SJCRH30 (cell line): ENCODE measurements around the gene CD274. TPM values are rescaled to one million over a fixed set of nuclear protein-coding genes. Genes with fewer than 3 reads are reported as not detected.
"Not testable (repeated sequence)": the region's sequence is repeated elsewhere in the genome, so short reads cannot be mapped to it uniquely, and the experiment has no call there.

Experiments used
- DNase-seq, 2 experiments: peaks; one replicate each; pipeline ENCODE4 v3.0.0-alpha.2; 2015 to 2020
- H3K27ac ChIP-seq: fragments of 250-450 bp; sonication (Bioruptor Pico); 2 replicates; pipeline ENCODE4 v1.5.1; 2020; ENCODE audit warnings: mild to moderate bottlenecking, moderate library complexity
- H3K27me3 ChIP-seq: fragments of 250-450 bp; sonication (Bioruptor Pico); 2 replicates; pipeline ENCODE4 v1.5.1; 2020; ENCODE audit warnings: mild to moderate bottlenecking, moderate library complexity
- H3K36me3 ChIP-seq: fragments of 250-450 bp; sonication (Bioruptor Pico); 2 replicates; pipeline ENCODE4 v1.5.1; 2020; ENCODE audit warnings: mild to moderate bottlenecking, moderate library complexity
- H3K4me1 ChIP-seq: fragments of 250-450 bp; sonication (Bioruptor Pico); 2 replicates; pipeline ENCODE4 v1.5.1; 2020; ENCODE audit warnings: mild to moderate bottlenecking, moderate library complexity
- H3K4me3 ChIP-seq: fragments of 250-450 bp; sonication (Bioruptor Pico); 2 replicates; pipeline ENCODE4 v1.5.1; 2020; ENCODE audit warnings: mild to moderate bottlenecking, moderate library complexity
- H3K9me3 ChIP-seq: fragments of 250-450 bp; sonication (Bioruptor Pico); replicated peaks from 2 replicates; pipeline ENCODE4 v1.5.1; 2020; ENCODE audit warnings: mild to moderate bottlenecking, moderate library complexity
- total RNA-seq: library from RNA; depleted of rRNA; stranded (reverse); fragments of >200 nt; shearing (Covaris generic); gene quantifications from 2 replicates; pipeline ENCODE4 v1.2.3, GENCODE V29; 2014

CD274 gene
- total RNA-seq, 1 experiment from 2014 or later: 0.49 TPM

DNA sequence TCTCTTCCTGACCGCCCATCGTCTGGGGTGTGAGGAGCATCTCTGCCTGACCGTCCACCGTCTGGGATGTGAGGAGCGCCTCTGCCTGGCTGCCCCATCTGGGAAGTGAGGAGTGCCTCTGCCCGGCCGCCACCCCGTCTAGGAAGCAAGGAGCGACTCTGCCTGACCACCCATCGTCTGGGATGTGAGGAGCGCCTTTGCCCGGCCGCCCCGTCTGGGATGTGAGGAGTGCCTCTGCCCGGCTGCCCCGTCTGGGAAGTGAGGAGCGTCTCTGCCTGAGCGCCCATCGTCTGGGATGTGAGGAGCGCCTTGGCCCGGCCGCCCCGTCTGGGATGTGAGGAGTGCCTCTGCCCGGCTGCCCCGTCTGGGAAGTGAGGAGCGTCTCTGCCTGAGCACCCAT, 17.0 kb upstream of the CD274 start:
- not testable (repeated sequence) for H3K36me3 ChIP-seq, DNase-seq, H3K27me3 ChIP-seq, H3K27ac ChIP-seq, H3K9me3 ChIP-seq, H3K4me3 ChIP-seq, H3K4me1 ChIP-seq

DNA sequence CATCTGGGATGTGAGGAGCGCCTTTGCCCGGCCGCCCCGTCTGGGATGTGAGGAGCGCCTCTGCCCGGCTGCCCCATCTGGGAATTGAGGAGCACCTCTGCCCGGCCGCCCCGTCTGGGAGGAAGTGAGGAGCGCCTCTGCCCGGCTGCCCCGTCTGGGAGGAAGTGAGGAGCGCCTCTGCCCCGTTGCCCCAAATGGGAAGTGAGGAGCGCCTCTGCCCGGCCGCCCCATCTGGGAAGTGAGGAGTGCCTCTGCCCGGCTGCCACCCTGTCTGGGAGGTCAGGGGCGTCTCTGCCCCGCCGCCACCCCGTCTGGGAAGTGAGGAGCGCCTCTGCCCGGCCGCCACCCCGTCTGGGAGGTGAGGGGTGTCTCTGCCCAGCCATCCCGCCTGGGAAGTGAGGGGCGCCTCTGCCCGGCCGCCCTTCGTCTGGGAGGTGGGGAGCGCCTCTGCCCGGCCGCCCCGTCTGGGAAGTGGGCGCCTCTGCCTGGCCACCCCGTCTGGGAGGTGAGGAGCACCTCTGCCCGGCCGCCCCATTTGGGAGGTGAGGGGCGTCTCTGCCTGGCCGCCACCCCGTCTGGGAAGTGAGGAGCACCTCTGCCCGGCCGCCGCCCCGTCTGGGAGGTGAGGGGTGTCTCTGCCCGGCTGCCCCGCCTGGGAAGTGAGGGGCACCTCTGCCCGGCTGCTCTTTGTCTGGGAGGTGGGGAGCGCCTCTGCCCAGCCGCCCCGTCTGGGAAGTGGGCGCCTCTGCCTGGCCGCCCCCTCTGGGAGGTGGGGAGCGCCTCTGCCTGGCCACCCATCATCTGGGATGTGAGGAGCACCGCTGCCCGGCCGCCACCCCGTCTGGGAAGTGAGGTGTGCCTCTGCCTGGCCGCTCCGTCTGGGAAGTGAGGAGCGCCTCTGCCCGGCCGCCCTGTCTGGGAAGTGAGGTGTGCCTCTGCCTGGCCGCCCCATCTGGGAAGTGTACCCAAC, 16.2 kb upstream of the CD274 start:
- not testable (repeated sequence) for H3K27ac ChIP-seq, H3K27me3 ChIP-seq, H3K4me1 ChIP-seq, DNase-seq, H3K36me3 ChIP-seq, H3K4me3 ChIP-seq, H3K9me3 ChIP-seq

DNA sequence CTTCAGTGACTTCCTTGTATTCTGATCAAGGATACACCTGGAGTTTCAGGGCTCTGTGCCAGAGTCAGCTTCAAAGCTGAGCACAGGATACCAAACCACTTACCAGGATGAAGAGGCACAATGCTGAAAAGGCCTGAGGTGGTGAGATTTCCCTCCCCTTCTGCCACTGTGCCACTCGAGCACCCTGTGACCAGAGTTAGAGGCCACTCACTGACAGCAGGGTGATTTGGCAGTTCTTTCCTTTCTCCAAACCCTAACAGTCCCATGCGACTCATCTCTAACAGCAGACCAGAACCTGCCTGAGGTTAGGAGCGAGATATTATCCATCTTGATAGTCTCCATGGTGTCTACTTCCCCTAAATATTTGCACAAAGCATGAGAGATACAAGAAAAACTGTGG, 14.4 kb upstream of the CD274 start:
- Histone ChIP-seq H3K36me3 (no peaks in the 10 kb centered on the region), H3K27ac (no peak overlapping the region), H3K9me3 (no peaks in the 10 kb centered on the region), H3K4me1 (0 out of 2 replicates have a peak, but pooled peaks cover 3% of the 10 kb centered on the region), H3K4me3 (no peak overlapping the region), H3K27me3 (no peaks in the 10 kb centered on the region)
- no peak for DNase-seq

DNA sequence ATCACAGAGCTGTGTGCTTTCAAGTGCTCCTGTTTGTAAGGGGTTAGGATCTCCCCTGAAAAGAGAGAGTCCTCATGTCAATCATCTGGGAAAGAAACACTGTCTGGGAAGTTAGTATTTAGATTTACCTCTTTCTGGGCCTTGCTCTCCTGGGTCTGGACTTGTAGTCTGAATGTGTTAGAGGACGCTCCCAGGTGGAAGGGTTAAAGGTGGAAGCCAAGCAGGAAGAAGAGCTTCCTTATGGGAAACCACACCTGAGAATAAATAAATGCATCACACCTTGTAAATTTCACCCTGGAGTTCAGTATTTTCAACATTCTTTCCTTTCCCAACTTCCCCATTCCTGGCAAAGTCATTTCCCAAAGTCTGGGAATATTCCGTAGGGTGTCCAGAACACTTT, 13.9 kb upstream of the CD274 start:
- no peak for DNase-seq
- 0 out of 2 replicates have a peak, but pooled peaks cover 3% of the 10 kb centered on the region for H3K4me1 ChIP-seq
- no peaks in the 10 kb centered on the region for H3K9me3 ChIP-seq
- H3K4me3 ChIP-seq: peak overlapping the region; percentile 61; the same call in 1 of the 2 replicates
- no peak overlapping the region for H3K27ac ChIP-seq
- no peaks in the 10 kb centered on the region for H3K27me3 ChIP-seq
- no peaks in the 10 kb centered on the region for H3K36me3 ChIP-seq

DNA sequence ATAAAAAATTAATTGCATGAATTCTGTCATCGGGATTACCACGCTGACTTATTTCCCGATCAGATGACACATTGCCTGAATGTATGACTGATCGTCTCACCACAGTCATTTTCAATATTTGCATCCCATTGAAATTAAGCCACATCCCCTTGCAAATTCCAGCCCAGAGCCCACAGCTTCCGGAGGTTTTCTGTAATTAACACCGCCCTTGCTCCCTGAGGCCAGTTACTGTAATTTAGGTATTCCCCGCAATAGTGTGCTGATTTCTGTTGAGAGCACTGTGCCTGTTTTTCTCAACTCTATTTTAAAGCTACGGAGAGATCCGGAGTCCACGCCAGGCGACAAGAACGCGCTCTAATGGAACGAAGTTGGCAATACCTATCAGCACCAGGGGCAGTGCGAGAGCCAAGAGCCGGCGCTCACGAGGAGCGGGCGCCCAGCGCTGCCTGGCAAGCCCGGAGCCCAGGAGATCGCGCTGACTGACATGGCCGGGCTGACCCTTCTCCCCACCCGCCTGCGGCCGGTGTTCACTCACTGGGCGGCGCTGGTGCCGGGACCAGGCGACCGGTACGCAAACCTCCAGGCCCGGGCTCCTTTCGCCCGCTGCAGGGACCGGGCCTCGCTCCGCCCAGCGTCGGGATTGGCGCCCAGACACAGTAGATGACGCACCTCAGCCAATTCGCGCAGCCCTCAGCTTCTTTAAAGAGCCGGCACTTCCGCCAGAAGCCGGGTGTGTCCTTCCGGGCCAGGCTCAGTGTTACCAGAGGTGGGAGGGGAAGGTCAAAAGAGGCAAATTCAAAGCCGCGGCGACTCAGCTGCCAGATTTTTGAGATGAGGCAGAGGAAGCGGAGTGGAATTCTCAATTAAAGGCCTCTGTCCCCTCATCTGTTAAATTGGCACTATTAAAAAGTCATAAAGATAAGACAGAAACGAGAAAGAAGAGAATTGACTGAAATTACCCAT, 12.8 kb upstream of the CD274 start, which contains the start of gene PLGRKT:
Gene PLGRKT (minus strand): TSS at position 672 of the 963 bp plus-strand sequence. CDS start 5,948 bp downstream, outside the sequence.
- H3K4me3 ChIP-seq: peak within 1 kb of the TSS; percentile 61
- no peaks in the 10 kb centered on the region for H3K9me3 ChIP-seq
- DNase-seq: peak; percentile 88 to 91
- 0 out of 2 replicates have a peak, but pooled peaks cover 3% of the 10 kb centered on the region for H3K4me1 ChIP-seq
- peak within 1 kb of the TSS; percentile 70 for H3K27ac ChIP-seq
- H3K27me3 ChIP-seq: no peaks in the 10 kb centered on the region
- H3K36me3 ChIP-seq: no peaks in the 10 kb centered on the region

DNA sequence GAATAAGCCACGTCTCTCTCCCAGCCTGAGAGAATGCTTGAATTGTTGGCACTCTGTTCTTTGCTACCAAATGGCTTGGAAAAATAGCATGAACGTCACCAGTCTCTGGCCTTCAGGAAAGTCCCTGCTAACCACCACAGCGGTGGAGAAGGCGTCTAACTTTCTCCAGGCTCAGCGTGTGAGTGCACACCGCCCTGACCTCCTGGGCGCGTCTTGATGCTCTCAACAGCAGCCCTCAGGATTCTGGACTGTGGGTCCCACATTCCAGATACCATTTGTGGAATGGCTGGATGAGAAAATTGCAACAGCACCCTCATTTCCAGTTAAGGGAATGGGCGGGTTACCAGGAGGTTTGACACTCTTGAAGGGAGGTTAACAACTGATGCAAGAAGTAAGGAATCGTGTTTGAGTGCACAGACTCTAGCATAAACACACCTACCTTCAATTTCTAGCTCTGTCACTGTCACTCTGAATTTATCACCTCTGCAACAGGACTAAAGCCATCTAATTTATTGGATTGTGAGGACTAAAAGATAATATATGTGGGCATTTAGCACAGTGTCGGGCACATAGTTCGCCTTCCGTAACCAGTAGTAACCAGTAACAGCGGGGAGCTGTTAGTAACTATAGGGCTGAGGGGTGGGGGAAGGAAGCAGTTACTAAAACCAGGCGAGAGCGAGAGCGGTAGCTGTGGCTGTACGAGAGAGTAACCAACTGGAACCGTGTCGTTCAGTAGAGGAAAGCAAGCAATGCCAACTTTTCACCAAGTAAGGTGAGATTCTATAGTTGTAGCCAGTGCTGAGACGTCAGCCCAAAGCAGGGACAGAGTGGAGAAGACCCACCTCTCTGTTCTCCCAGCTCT, 11.8 kb upstream of the CD274 start:
- no peaks in the 10 kb centered on the region for H3K9me3 ChIP-seq
- H3K27me3 ChIP-seq: no peaks in the 10 kb centered on the region
- 0 out of 2 replicates have a peak, but pooled peaks cover 3% of the 10 kb centered on the region for H3K4me1 ChIP-seq
- peak overlapping the region; percentile 70 for H3K27ac ChIP-seq
- peak overlapping the region; percentile 61 for H3K4me3 ChIP-seq
- no peaks in the 10 kb centered on the region for H3K36me3 ChIP-seq
- peak in 1 of 2 experiments; percentile 34 for DNase-seq

DNA sequence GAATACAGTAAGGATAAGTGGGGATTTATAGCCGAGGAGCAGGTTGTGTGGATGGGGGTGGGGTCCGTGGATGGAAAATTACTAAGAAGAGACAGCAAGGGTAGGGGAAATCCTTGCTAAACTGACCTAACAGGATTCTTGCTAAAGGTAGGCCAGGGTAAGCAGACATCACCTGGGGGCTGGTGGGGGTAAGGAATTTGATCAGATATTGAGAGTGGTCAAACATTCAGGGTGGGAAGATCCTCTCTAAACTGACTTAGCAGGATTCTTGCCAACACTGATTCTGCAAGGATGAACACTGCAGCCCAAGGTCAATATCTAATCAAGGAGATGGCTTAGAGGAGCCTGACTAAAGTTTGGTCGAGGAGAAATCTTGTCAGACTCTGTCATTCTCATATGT, 9.9 kb upstream of the CD274 start:
- Histone ChIP-seq H3K27ac (no peak overlapping the region), H3K9me3 (no peaks in the 10 kb centered on the region), H3K36me3 (no peaks in the 10 kb centered on the region), H3K27me3 (no peaks in the 10 kb centered on the region), H3K4me3 (no peak overlapping the region), H3K4me1 (0 out of 2 replicates have a peak, but pooled peaks cover 3% of the 10 kb centered on the region)
- DNase-seq: no peak

DNA sequence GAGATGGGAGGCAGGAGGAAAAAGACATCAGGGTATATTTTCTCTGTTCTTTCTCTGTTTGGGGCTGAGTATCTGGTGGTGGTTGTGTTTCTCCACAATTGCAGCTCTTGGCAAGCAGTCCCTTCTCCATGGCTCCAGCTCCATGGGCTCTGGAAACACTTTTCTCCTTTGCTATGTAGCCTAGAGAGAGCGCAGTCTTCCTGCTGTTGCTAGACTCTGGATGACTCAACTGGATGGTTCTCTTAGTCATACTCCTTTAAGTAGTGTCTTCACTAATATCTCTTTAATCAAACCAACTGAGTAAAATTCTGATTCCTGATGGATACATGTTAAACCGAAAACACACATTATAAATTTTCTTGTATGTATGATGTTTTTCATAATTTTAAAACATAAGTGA, 9.3 kb upstream of the CD274 start:
- H3K27ac ChIP-seq: no peak overlapping the region
- H3K4me1 ChIP-seq: 0 out of 2 replicates have a peak, but pooled peaks cover 3% of the 10 kb centered on the region
- H3K36me3 ChIP-seq: no peaks in the 10 kb centered on the region
- H3K9me3 ChIP-seq: no peaks in the 10 kb centered on the region
- no peaks in the 10 kb centered on the region for H3K27me3 ChIP-seq
- no peak for DNase-seq
- H3K4me3 ChIP-seq: no peak overlapping the region

DNA sequence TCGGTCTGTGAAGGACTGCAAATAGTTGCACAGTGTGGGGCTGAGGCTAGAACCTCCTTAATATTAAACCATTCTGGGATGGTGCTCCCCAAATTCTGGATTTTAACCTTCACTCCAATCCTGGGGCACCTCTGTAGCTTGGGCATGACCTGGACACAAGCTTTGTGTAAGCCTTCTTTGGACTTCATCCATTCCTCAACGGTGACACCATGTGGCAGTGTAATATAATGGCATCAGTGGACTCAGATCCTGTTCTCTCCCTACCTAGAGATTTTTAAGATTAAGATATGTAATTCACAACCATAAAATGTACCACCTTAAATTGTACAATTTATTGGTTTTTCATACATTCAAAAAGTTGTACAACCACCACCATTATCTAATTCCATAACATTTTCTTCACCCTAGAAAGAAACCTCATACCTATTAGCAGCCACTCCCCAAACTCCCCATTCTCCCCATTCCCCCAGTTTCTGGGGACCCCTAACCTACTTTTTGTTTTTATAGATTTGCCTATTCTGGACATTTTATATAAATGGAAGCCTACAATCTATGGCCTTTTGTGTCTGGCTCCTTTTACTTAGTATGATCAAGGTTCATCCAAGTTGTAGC, 7.8 kb upstream of the CD274 start:
- no peak overlapping the region for H3K4me3 ChIP-seq
- DNase-seq: peak; percentile 30 to 65
- H3K9me3 ChIP-seq: no peaks in the 10 kb centered on the region
- H3K36me3 ChIP-seq: no peaks in the 10 kb centered on the region
- no peaks in the 10 kb centered on the region for H3K4me1 ChIP-seq
- H3K27ac ChIP-seq: no peak overlapping the region
- H3K27me3 ChIP-seq: no peaks in the 10 kb centered on the region

DNA sequence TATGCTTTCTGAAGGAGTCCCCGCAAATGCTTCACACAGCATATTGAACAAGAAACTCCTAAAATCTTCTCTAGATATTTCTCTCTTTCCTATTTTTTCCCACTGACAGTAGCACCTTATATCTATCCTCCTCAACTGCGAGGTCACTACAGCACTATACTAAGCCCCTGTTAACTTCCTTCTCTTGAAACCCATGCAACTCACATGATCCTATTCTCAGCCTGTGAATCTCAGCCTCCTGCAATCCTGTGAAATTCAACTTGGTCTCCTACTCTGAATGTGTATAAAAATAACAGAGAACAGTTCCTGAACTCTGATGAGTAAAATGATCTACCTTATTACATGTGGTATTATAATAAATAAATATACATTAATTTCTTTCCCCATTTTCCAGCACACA, 6.5 kb upstream of the CD274 start:
- no peak for DNase-seq
- H3K4me1 ChIP-seq: no peaks in the 10 kb centered on the region
- H3K27ac ChIP-seq: no peak overlapping the region
- no peak overlapping the region for H3K4me3 ChIP-seq
- no peaks in the 10 kb centered on the region for H3K9me3 ChIP-seq
- no peaks in the 10 kb centered on the region for H3K27me3 ChIP-seq
- H3K36me3 ChIP-seq: no peaks in the 10 kb centered on the region

DNA sequence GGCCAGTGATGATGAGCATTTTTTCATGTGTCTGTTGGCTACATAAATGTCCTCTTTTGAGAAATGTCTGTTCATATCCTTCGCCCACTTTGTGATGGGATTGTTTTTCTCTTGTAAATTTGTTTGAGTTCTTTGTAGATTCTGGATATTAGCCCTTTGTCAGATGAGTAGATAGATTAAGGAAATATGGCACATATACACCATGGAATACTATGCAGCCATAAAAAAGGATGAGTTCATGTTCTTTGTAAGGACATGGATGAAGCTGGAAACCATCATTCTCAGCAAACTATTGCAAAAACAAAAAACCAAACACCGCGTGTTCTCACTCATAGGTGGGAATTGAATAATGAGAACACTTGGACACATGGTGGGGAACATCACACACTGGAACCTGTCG, 5.2 kb upstream of the CD274 start:
- H3K9me3 ChIP-seq, H3K27me3 ChIP-seq, DNase-seq, H3K4me3 ChIP-seq, H3K27ac ChIP-seq, H3K4me1 ChIP-seq, H3K36me3 ChIP-seq: not testable (repeated sequence)

DNA sequence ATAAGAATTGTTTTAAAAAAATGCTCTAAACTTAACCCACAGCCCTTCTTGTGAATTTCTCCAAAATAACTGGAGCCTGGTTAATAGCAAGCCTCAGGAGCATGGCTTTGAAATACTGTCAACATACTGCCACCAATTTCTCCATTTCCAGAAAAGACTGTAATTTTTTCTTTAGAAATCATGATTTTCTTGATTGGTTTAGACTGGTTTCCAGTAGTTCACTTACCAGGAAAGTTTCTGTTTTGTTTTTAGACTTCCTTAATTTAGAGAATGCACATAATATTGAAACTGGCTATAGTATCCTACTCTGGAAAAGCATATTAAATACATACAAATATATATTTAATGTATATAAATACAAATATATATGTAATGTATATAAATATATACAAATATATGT, 4.5 kb upstream of the CD274 start:
- no peaks in the 10 kb centered on the region for H3K9me3 ChIP-seq
- H3K4me3 ChIP-seq: no peak overlapping the region
- no peaks in the 10 kb centered on the region for H3K27me3 ChIP-seq
- no peaks in the 10 kb centered on the region for H3K4me1 ChIP-seq
- no peak for DNase-seq
- no peak overlapping the region for H3K27ac ChIP-seq
- H3K36me3 ChIP-seq: no peaks in the 10 kb centered on the region

DNA sequence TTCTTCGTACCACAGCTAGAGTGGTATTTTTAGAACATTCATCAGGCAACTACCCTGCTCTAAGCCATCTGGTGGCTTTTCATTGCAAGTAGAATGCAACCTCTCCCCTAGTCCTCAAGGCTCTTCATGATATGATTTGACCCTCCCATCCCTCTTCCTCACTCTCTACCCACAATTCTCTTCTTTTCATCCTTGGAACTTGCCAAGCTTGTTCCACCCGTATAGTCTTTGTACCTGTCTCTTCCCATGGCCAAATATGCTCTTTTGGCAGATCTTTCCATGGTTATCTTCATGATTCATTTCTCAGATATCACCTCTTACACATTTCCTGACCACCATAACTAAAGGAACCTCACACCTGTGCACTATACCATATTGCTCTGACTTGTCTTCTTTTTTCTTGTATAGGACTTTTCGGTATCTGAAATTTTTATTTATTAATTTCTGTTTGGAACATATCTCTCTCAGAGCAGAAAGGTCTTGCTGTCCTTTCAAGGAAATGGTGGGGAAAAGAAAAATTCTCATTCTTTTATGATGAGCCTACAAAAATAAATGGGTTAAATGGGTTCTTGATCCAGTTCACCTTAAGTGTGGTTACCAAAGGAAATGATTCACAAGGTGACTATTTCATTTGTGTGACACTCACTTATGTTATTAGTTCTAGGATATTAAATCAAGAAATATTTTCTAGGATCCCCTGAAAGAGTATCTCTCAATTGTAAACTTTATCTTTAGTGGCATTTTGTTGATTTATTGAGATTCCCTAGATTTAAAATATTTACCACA, 3.7 kb upstream of the CD274 start:
- Histone ChIP-seq H3K4me1 (no peaks in the 10 kb centered on the region), H3K27me3 (no peaks in the 10 kb centered on the region), H3K4me3 (no peak overlapping the region), H3K9me3 (no peaks in the 10 kb centered on the region), H3K27ac (no peak overlapping the region), H3K36me3 (no peaks in the 10 kb centered on the region)
- DNase-seq: no peak
